CD4-positive, alpha-beta T cell treated with Interferon alpha-2 for 1 hour (primary cell): ENCODE data around the gene JAML.

Experiments used
- DNase-seq, 2 donors: peaks; one replicate each; pipeline ENCODE4 v3.0.0-alpha.2; 2020 to 2022

The JAML gene

GRCh38 chr11:118224511-118225188, at the start of gene JAML:
Gene JAML, minus strand, starts transcription at chr11:118225011. Its CDS starts 10,145 bp downstream, at chr11:118214866.
- DNase-seq, result peak; percentile 58 to 76

GRCh38 chr11:118274186-118274585, 49.4 kb upstream of the JAML start:
- no peak for DNase-seq

- no peak for DNase-seq
Measured at GRCh38 chr11:118272001-118272400, 47.2 kb upstream of the JAML start.

- DNase-seq, result no peak
Measured at GRCh38 chr11:118267486-118267885, 42.7 kb upstream of the JAML start.

- DNase-seq, result no peak
Measured at GRCh38 chr11:118265954-118266353, 41.1 kb upstream of the JAML start.

GRCh38 chr11:118264569-118265465, 40.0 kb upstream of the JAML start:
- DNase-seq, result no peak

GRCh38 chr11:118263695-118264568, 39.1 kb upstream of the JAML start, which contains the start of gene MPZL2:
Gene MPZL2, minus strand, starts transcription at chr11:118264297. Its CDS starts 144 bp downstream, at chr11:118264153.
- DNase-seq, result no peak

- DNase-seq, result no peak
Measured at GRCh38 chr11:118263112-118263511, 38.3 kb upstream of the JAML start.

GRCh38 chr11:118260353-118260752, 35.5 kb upstream of the JAML start:
- peak in 1 of 2 donors; percentile 37 for DNase-seq

- no peak for DNase-seq
Measured at GRCh38 chr11:118259138-118259537, 34.3 kb upstream of the JAML start.

- no peak for DNase-seq
Measured at GRCh38 chr11:118258410-118258809, 33.6 kb upstream of the JAML start.

- DNase-seq, result no peak
Measured at GRCh38 chr11:118252688-118253087, 27.9 kb upstream of the JAML start.

- peak; percentile 90 to 94 for DNase-seq
Measured at GRCh38 chr11:118251858-118252652, 27.2 kb upstream of the JAML start, which contains the start of gene MPZL3. Gene MPZL3, minus strand, starts transcription at chr11:118252365. Its CDS starts 71 bp downstream, at chr11:118252294.

- no peak for DNase-seq
Measured at GRCh38 chr11:118247041-118247440, 22.2 kb upstream of the JAML start.

GRCh38 chr11:118245936-118246562, 21.2 kb upstream of the JAML start:
- DNase-seq, result no peak

- no peak for DNase-seq
Measured at GRCh38 chr11:118243993-118244762, 19.4 kb upstream of the JAML start.

- no peak for DNase-seq
Measured at GRCh38 chr11:118243161-118243560, 18.4 kb upstream of the JAML start.

GRCh38 chr11:118241764-118242098, 16.9 kb upstream of the JAML start:
- no peak for DNase-seq

- DNase-seq, result peak; percentile 63 to 79
Measured at GRCh38 chr11:118240999-118241763, 16.4 kb upstream of the JAML start.
